AG09319 (cell line): ENCODE measurements around the gene FIGLA.

Experiments
- DNase-seq: peaks from one replicate; pipeline ENCODE4 v3.0.0-alpha.2; 2010; ENCODE audit warnings: low read depth; ENCODE audit errors: extremely low read depth
- TF ChIP-seq, protein P1 (sequence below): IDR thresholded peaks from 2 replicates; pipeline ENCODE4 v1.5.1; 2011; ENCODE audit warnings: low read depth, mild to moderate bottlenecking, inconsistent platforms, low read length, moderate library complexity

The FIGLA gene

DNA sequence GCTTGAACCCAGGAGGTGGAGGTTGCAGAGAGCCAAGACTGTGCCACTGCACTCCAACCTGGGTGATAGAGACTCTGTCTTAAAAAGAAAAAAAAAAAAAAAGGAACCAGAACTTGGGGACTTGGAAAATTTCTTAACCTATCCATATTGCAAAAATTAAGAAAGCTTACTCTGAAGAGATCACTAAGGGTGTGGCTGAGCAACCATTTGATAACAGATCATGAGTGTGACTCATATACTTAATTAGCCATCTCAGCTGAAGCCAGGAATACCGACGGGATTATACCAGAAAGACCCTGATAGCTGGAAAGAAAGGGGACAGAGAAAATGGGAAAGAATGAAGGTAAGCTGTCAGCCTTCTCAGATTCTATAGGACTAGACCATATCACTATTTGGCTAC, 15.3 kb downstream of the FIGLA start:
- no peak for DNase-seq
- TF ChIP-seq, protein P1, sequence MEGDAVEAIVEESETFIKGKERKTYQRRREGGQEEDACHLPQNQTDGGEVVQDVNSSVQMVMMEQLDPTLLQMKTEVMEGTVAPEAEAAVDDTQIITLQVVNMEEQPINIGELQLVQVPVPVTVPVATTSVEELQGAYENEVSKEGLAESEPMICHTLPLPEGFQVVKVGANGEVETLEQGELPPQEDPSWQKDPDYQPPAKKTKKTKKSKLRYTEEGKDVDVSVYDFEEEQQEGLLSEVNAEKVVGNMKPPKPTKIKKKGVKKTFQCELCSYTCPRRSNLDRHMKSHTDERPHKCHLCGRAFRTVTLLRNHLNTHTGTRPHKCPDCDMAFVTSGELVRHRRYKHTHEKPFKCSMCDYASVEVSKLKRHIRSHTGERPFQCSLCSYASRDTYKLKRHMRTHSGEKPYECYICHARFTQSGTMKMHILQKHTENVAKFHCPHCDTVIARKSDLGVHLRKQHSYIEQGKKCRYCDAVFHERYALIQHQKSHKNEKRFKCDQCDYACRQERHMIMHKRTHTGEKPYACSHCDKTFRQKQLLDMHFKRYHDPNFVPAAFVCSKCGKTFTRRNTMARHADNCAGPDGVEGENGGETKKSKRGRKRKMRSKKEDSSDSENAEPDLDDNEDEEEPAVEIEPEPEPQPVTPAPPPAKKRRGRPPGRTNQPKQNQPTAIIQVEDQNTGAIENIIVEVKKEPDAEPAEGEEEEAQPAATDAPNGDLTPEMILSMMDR: no peak

DNA sequence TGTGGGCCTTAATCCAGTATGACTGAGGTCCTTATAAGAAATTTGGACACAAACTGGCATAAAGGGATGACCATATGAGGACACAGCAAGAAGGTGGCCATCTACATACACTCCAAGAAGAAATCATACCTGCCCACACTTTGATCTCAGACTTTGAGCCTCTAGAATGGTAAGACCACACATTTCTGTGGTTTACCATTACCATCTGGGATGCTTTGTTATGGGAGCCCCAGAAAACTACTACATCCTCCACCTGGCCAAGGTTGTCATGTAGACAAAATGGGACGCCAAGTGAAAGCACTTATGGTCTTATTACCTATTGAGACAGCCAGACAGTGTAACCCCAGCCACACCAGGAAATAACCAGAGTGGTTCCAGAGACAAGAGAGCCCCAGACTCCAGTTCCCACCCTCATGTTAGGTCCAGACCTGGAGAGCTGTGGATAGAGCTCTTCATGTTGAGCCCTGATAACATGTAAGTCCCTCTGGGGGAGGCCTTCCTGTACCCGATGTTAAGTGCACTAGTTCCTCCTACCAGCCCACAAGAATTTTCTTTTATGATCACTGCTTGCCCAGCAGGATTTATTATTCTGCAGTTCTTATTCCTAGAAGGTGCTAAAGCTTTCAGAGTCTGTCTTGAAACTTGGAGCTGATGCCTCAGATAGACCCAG, 17.8 kb downstream of the FIGLA start:
- TF ChIP-seq, protein P1: no peak
- no peak for DNase-seq

GRCh38 chr2:70771446-70771845, 19.0 kb downstream of the FIGLA start:
- TF ChIP-seq, protein P1: no peak
- DNase-seq: no peak

GRCh38 chr2:70769450-70769849, 21.0 kb downstream of the FIGLA start:
- TF ChIP-seq, protein P1: no peak

DNA sequence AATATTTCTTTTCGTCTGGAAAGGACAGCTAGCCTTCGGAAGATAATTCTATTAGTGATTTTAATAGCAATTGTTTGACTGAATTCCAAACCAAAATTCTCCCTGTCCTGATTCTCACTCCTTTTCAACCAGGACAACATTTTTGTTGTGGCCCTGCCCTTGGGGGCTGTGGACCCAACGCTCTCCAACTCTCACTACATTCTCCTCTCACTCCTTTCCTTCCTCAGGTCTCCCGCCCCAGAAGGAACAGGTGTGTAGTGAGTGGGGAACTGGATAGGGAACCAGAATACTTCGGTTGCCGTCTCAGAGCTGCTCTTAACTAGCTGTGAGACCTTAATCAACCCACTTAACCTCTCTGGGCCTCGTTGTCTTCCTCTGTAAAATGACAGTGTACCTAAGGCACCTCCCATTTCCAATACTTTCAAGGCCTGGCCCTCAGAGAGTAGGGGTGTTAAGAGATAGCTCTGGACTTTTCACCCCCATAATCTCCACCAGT, 21.8 kb downstream of the FIGLA start:
- DNase-seq: no peak
- TF ChIP-seq, protein P1: no peak

More at GRCh38 chr2:70769450-70769849, 21.0 kb downstream of the FIGLA start:
- DNase-seq: no peak

DNA sequence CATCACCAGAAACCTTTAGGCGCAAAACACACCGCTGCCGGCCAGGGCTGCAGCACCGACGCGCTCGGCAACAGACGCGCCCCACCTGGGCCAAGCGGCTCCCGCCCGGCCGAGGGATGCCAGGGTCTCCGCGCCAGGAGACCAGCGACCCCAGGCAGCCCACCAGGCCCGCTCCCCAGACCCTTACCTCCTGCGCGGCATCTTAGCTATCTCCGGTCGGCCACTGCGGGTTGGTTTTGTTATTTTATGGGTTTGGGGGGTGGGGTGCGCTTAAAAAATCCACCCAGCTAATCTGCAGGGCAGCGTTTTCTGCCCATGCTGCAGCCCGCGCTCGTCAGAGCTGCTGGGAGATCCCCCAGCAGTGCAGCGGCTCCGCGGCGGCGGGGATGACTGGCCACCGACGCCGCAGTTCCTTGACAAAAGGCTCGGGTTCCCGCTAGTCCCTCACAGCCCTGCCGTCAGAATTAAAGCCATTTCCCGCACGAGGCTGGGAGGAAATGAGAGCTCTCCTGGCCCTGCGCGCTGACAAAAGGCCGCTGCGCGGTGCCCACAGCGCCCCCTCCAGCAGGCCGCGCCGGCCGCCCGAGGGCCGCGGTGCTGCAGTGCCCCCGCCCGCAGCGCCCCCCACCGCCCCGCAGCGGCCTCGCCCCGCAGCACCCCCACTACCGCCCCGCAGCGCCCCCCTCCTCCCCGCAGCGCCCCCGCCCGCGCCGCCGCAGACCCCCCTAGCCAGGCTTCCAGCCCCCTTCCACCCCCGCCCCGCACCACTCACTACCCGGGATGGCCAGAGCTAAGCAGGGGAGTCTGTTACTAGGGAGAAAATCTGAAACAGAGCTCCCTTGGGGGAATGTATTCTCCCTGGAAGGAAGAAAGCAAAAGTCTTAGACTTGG, 22.5 kb downstream of the FIGLA start, which contains the start of gene ADD2:
ADD2 (minus strand) TSS at position 502 of the 891 bp plus-strand sequence. CDS start 61,792 bp downstream, outside the sequence.
- no peak for DNase-seq
- TF ChIP-seq, protein P1: no peak; the same call in 1 of the 2 replicates
